GM23338 (cell line): ENCODE data around the gene PNLIPRP2. TPM values are rescaled to one million over a fixed set of nuclear protein-coding genes. Genes with fewer than 3 reads are reported as not detected.

Experiments
- ATAC-seq: fragments of 200-7000 bp; cut with Tn5 transposase; 3 replicates; pipeline ENCODE4 v1.9.1; 2020
- DNase-seq: peaks from one replicate; pipeline ENCODE4 v3.0.0-alpha.2; 2015; ENCODE audit warnings: low spot score
- H2AFZ ChIP-seq: fragments of 200-600 bp; sonication (generic); 2 replicates; pipeline ENCODE4 v1.8.0; 2016; ENCODE audit warnings: antibody characterized with exemption, mild to moderate bottlenecking, moderate library complexity
- H3F3A ChIP-seq: fragments of 200-600 bp; sonication (generic); replicated peaks from 2 replicates; pipeline ENCODE4 v1.8.0; 2017; ENCODE audit warnings: antibody characterized with exemption, mixed run types, low read depth
- H3K27ac ChIP-seq: fragments of 200-600 bp; sonication (generic); 2 replicates; pipeline ENCODE4 v1.6.1; 2016; ENCODE audit warnings: low read depth
- H3K27me3 ChIP-seq: fragments of 200-600 bp; sonication (generic); 2 replicates; pipeline ENCODE4 v1.8.0; 2016; ENCODE audit warnings: mild to moderate bottlenecking, mixed run types, moderate library complexity; ENCODE audit not compliant: insufficient read depth
- H3K36me3 ChIP-seq: fragments of 200-600 bp; sonication (generic); 2 replicates; pipeline ENCODE4 v1.8.0; 2016; ENCODE audit warnings: mild to moderate bottlenecking; ENCODE audit not compliant: insufficient read depth
- H3K4me1 ChIP-seq: fragments of 200-600 bp; sonication (generic); 2 replicates; pipeline ENCODE4 v1.8.0; 2016; ENCODE audit warnings: mild to moderate bottlenecking, moderate library complexity; ENCODE audit not compliant: insufficient read depth
- H3K4me2 ChIP-seq: fragments of 200-600 bp; sonication (generic); 2 replicates; pipeline ENCODE4 v1.7.1; 2017; ENCODE audit warnings: mixed run types
- H3K4me3 ChIP-seq: fragments of 200-600 bp; sonication (generic); 2 replicates; pipeline ENCODE4 v1.6.1; 2016; ENCODE audit warnings: mixed run types
- H3K79me2 ChIP-seq: fragments of 200-600 bp; sonication (generic); replicated peaks from 2 replicates; pipeline ENCODE4 v1.8.0; 2017; ENCODE audit warnings: mild to moderate bottlenecking; ENCODE audit not compliant: insufficient read depth
- H3K9me2 ChIP-seq: fragments of 200-600 bp; sonication (generic); 2 replicates; pipeline ENCODE4 v1.8.0; 2017; ENCODE audit not compliant: insufficient read depth
- H4K20me1 ChIP-seq: fragments of 200-600 bp; sonication (generic); replicated peaks from 2 replicates; pipeline ENCODE4 v1.8.0; 2017; ENCODE audit warnings: mild to moderate bottlenecking; ENCODE audit not compliant: insufficient read depth
- H3K27ac Mint-ChIP-seq: 2 replicates; pipeline ENCODE4 v1.8.0; 2020; ENCODE audit warnings: inconsistent platforms, mild to moderate bottlenecking, moderate library complexity, mixed read lengths
- H3K27me3 Mint-ChIP-seq: 3 replicates; pipeline ENCODE4 v1.8.0; 2022; ENCODE audit warnings: low read depth, mild to moderate bottlenecking, moderate library complexity, mixed read lengths, inconsistent platforms; ENCODE audit not compliant: insufficient read depth, poor library complexity
- H3K36me3 Mint-ChIP-seq: 3 replicates; pipeline ENCODE4 v1.8.0; 2021; ENCODE audit warnings: low read depth, mild to moderate bottlenecking, inconsistent platforms, moderate library complexity, mixed read lengths
- H3K4me1 Mint-ChIP-seq: 3 replicates; pipeline ENCODE4 v1.8.0; 2020; ENCODE audit warnings: mild to moderate bottlenecking, inconsistent platforms, mixed read lengths
- H3K4me3 Mint-ChIP-seq: 3 replicates; pipeline ENCODE4 v1.8.0; 2021; ENCODE audit warnings: moderate library complexity, mild to moderate bottlenecking, inconsistent platforms, mixed read lengths
- H3K9me3 Mint-ChIP-seq: 3 replicates; pipeline ENCODE4 v1.8.0; 2020; ENCODE audit warnings: moderate library complexity, mild to moderate bottlenecking, inconsistent platforms, mixed read lengths
- CREB1 ChIP-seq: fragments of 250-450 bp; sonication (Bioruptor Pico); IDR thresholded peaks from 2 replicates; pipeline ENCODE4 v1.5.0; 2020; ENCODE audit warnings: low read depth, mild to moderate bottlenecking, moderate library complexity
- EZH2phosphoT487 ChIP-seq: fragments of 200-600 bp; sonication (generic); IDR thresholded peaks from one replicate; pipeline ENCODE4 v1.8.1; 2018; ENCODE audit warnings: antibody characterized with exemption; ENCODE audit not compliant: unreplicated experiment
- JUNB ChIP-seq: IDR thresholded peaks from one replicate; pipeline ENCODE4 v1.6.1; 2016; ENCODE audit warnings: antibody characterized with exemption; ENCODE audit not compliant: unreplicated experiment
- NANOG ChIP-seq: IDR thresholded peaks from 2 replicates; pipeline ENCODE4 v1.6.1; 2016; ENCODE audit warnings: antibody characterized with exemption, borderline replicate concordance
- STAT1 ChIP-seq: IDR thresholded peaks from one replicate; pipeline ENCODE4 v1.6.1; 2016; ENCODE audit warnings: antibody characterized with exemption; ENCODE audit not compliant: unreplicated experiment
- ZNF331 ChIP-seq: fragments of 250-450 bp; sonication (Bioruptor Pico); IDR thresholded peaks from 2 replicates; pipeline ENCODE4 v1.5.0; 2020; ENCODE audit warnings: low read depth, mild to moderate bottlenecking, moderate library complexity
- polyA plus RNA-seq: library from polyadenylated mRNA; unstranded; fragments of >200 nt; fragmentation: Nextera tagmentation; extraction: Ambion mirVana; gene quantifications from 2 replicates; pipeline ENCODE4 v1.2.1, GENCODE V29; 2016
- total RNA-seq: library from RNA; depleted of rRNA; stranded (reverse); fragments of >200 nt; shearing (Covaris generic); gene quantifications from 2 replicates; pipeline ENCODE4 v1.2.3, GENCODE V29; 2014
- TF ChIP-seq, protein P1 (sequence below): fragments of 250-450 bp; sonication (Bioruptor Pico); IDR thresholded peaks from 2 replicates; pipeline ENCODE4 v1.5.0; 2020; ENCODE audit warnings: mild to moderate bottlenecking, moderate library complexity
- TF ChIP-seq, protein P2 (sequence below): IDR thresholded peaks from 2 replicates; pipeline ENCODE4 v1.6.1; 2016; ENCODE audit warnings: antibody characterized with exemption
- TF ChIP-seq, protein P3 (sequence below): IDR thresholded peaks from one replicate; pipeline ENCODE4 v1.6.1; 2018; ENCODE audit warnings: antibody characterized with exemption; ENCODE audit not compliant: unreplicated experiment

Gene PNLIPRP2
- total and polyA plus RNA-seq, 2 experiments from 2014 or later, result 0.24 TPM; not detected in 1

DNA sequence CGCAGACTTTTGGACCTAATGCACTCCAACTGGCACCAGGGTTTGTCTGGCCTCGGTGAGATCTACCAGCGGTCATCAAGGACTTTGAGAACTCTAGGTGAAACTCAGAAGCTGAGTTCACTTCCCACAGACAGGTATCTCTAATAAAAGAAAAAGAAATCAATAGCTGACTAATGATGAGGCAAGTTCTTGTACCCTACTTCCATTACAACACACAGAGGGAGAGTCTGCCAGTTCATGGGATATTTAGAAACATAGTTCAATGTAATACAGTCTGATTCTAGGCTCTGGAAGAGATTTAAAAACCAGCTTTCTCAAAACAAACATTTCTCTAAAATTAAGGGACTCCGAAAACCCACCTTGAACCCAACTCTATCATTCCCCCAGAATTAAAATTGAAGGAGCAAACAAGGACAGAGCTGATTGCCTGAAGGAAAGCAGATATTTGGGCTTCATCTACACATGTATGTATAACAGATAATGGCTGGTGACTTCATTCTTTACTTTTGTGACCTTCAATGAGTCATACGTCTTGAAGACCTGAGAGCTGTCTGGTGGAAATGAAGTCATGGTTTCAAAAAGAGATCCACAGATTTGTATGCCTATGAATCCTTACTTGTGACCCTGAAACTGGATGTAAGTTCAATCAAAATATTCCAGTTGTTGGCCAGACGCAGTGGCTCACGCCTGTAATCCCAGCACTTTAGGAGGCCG is 32.7 kb upstream of the PNLIPRP2 start:
- Histone ChIP-seq H3K27me3 (no peaks in the 10 kb centered on the region), H3K9me2 (no peaks in the 10 kb centered on the region; the same call in none of the 2 replicates), H3K4me3 (no peak overlapping the region), H4K20me1 (no peaks in the 10 kb centered on the region), H3K4me1 (no peaks in the 10 kb centered on the region), H3K4me2 (no peak overlapping the region), H2AFZ (no peak overlapping the region), H3K79me2 (no peaks in the 10 kb centered on the region), H3K36me3 (no peaks in the 10 kb centered on the region), H3K27ac (no peak overlapping the region), H3F3A (no peaks in the 10 kb centered on the region)
- no peak for DNase-seq
- Mint-ChIP-seq H3K4me1 (no peaks in the 10 kb centered on the region), H3K27ac (no peak overlapping the region), H3K9me3 (no peaks in the 10 kb centered on the region), H3K27me3 (peaks cover 1% of the 10 kb centered on the region), H3K4me3 (no peak overlapping the region), H3K36me3 (no peaks in the 10 kb centered on the region)
- no peak for ATAC-seq
- TF ChIP-seq, protein P1, sequence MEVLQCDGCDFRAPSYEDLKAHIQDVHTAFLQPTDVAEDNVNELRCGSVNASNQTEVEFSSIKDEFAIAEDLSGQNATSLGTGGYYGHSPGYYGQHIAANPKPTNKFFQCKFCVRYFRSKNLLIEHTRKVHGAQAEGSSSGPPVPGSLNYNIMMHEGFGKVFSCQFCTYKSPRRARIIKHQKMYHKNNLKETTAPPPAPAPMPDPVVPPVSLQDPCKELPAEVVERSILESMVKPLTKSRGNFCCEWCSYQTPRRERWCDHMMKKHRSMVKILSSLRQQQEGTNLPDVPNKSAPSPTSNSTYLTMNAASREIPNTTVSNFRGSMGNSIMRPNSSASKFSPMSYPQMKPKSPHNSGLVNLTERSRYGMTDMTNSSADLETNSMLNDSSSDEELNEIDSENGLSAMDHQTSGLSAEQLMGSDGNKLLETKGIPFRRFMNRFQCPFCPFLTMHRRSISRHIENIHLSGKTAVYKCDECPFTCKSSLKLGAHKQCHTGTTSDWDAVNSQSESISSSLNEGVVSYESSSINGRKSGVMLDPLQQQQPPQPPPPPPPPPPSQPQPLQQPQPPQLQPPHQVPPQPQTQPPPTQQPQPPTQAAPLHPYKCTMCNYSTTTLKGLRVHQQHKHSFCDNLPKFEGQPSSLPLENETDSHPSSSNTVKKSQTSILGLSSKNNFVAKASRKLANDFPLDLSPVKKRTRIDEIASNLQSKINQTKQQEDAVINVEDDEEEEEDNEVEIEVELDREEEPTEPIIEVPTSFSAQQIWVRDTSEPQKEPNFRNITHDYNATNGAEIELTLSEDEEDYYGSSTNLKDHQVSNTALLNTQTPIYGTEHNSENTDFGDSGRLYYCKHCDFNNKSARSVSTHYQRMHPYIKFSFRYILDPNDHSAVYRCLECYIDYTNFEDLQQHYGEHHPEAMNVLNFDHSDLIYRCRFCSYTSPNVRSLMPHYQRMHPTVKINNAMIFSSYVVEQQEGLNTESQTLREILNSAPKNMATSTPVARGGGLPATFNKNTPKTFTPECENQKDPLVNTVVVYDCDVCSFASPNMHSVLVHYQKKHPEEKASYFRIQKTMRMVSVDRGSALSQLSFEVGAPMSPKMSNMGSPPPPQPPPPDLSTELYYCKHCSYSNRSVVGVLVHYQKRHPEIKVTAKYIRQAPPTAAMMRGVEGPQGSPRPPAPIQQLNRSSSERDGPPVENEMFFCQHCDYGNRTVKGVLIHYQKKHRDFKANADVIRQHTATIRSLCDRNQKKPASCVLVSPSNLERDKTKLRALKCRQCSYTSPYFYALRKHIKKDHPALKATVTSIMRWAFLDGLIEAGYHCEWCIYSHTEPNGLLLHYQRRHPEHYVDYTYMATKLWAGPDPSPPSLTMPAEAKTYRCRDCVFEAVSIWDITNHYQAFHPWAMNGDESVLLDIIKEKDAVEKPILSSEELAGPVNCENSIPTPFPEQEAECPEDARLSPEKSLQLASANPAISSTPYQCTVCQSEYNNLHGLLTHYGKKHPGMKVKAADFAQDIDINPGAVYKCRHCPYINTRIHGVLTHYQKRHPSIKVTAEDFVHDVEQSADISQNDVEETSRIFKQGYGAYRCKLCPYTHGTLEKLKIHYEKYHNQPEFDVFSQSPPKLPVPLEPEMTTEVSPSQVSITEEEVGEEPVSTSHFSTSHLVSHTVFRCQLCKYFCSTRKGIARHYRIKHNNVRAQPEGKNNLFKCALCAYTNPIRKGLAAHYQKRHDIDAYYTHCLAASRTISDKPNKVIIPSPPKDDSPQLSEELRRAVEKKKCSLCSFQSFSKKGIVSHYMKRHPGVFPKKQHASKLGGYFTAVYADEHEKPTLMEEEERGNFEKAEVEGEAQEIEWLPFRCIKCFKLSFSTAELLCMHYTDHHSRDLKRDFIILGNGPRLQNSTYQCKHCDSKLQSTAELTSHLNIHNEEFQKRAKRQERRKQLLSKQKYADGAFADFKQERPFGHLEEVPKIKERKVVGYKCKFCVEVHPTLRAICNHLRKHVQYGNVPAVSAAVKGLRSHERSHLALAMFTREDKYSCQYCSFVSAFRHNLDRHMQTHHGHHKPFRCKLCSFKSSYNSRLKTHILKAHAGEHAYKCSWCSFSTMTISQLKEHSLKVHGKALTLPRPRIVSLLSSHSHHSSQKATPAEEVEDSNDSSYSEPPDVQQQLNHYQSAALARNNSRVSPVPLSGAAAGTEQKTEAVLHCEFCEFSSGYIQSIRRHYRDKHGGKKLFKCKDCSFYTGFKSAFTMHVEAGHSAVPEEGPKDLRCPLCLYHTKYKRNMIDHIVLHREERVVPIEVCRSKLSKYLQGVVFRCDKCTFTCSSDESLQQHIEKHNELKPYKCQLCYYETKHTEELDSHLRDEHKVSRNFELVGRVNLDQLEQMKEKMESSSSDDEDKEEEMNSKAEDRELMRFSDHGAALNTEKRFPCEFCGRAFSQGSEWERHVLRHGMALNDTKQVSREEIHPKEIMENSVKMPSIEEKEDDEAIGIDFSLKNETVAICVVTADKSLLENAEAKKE (CRISPR knock-in tag), result no peak
- TF ChIP-seq JUNB (no peak), EZH2phosphoT487 (no peak)

DNA sequence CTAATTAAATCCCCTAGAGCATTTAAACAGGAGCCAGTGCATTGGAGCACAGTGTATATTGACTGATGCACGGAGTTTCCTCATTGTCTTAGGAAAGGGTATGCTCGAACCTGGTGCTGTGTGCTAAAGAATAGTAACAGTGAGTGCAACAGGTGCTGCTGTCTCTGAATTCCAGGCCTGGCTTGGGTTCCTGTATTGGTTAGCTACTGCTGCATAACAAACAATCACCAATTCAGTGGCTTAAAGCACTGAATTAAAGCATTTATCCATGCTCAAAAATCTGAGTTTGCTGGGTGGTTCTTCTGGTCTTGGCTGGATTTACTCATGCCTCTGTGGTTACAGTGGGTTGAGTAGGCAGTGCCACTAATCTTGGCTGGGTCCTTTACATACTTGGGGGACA is 31.8 kb upstream of the PNLIPRP2 start:
- Histone ChIP-seq H3K79me2 (no peaks in the 10 kb centered on the region), H2AFZ (no peak overlapping the region), H3K4me1 (no peaks in the 10 kb centered on the region), H3F3A (no peaks in the 10 kb centered on the region), H3K4me2 (no peak overlapping the region), H3K36me3 (no peaks in the 10 kb centered on the region), H3K27me3 (no peaks in the 10 kb centered on the region), H3K27ac (no peak overlapping the region), H3K4me3 (no peak overlapping the region), H4K20me1 (no peaks in the 10 kb centered on the region), H3K9me2 (no peaks in the 10 kb centered on the region; the same call in none of the 2 replicates)
- no peak overlapping the region for H3K4me3 Mint-ChIP-seq
- ATAC-seq (no peak), DNase-seq (no peak)
- no peaks in the 10 kb centered on the region for H3K4me1 Mint-ChIP-seq
- H3K27me3 Mint-ChIP-seq, result peaks cover 2% of the 10 kb centered on the region
- H3K27ac Mint-ChIP-seq, result no peak overlapping the region
- no peaks in the 10 kb centered on the region for H3K36me3 Mint-ChIP-seq
- no peaks in the 10 kb centered on the region for H3K9me3 Mint-ChIP-seq
- TF ChIP-seq NANOG, result no peak
- no peak for TF ChIP-seq JUNB
- no peak for TF ChIP-seq EZH2phosphoT487
- TF ChIP-seq, protein P2, sequence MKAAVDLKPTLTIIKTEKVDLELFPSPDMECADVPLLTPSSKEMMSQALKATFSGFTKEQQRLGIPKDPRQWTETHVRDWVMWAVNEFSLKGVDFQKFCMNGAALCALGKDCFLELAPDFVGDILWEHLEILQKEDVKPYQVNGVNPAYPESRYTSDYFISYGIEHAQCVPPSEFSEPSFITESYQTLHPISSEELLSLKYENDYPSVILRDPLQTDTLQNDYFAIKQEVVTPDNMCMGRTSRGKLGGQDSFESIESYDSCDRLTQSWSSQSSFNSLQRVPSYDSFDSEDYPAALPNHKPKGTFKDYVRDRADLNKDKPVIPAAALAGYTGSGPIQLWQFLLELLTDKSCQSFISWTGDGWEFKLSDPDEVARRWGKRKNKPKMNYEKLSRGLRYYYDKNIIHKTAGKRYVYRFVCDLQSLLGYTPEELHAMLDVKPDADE, result no peak
- TF ChIP-seq CREB1 (CRISPR knock-in tag), result no peak
- no peak for TF ChIP-seq STAT1
- no peak for TF ChIP-seq ZNF331
- TF ChIP-seq, protein P3, sequence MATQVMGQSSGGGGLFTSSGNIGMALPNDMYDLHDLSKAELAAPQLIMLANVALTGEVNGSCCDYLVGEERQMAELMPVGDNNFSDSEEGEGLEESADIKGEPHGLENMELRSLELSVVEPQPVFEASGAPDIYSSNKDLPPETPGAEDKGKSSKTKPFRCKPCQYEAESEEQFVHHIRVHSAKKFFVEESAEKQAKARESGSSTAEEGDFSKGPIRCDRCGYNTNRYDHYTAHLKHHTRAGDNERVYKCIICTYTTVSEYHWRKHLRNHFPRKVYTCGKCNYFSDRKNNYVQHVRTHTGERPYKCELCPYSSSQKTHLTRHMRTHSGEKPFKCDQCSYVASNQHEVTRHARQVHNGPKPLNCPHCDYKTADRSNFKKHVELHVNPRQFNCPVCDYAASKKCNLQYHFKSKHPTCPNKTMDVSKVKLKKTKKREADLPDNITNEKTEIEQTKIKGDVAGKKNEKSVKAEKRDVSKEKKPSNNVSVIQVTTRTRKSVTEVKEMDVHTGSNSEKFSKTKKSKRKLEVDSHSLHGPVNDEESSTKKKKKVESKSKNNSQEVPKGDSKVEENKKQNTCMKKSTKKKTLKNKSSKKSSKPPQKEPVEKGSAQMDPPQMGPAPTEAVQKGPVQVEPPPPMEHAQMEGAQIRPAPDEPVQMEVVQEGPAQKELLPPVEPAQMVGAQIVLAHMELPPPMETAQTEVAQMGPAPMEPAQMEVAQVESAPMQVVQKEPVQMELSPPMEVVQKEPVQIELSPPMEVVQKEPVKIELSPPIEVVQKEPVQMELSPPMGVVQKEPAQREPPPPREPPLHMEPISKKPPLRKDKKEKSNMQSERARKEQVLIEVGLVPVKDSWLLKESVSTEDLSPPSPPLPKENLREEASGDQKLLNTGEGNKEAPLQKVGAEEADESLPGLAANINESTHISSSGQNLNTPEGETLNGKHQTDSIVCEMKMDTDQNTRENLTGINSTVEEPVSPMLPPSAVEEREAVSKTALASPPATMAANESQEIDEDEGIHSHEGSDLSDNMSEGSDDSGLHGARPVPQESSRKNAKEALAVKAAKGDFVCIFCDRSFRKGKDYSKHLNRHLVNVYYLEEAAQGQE, result no peak
